ENCODE measurements around the gene COX5A.
A peak's percentile ranks its signal among the peaks of the same experiment; 100 is the strongest.

The COX5A gene

GRCh38 chr15:74937590-74938371 lies at the start of gene COX5A:
Gene COX5A (minus strand): TSS chr15:74938073. CDS start chr15:74938014, 59 bp downstream.
- DNase-seq (ENCODE audit: low read depth in 2 of 2): peak; percentile 91

- no peak for DNase-seq (ENCODE audit: low read depth in 2 of 2)
Measured at GRCh38 chr15:74983725-74984231, 45.9 kb upstream of the COX5A start.

- DNase-seq (ENCODE audit: low read depth in 2 of 2): no peak
Measured at GRCh38 chr15:74982183-74982582, 44.3 kb upstream of the COX5A start.

GRCh38 chr15:74978503-74978902 lies 40.6 kb upstream of the COX5A start:
- DNase-seq (ENCODE audit: low read depth in 2 of 2): no peak

- DNase-seq (ENCODE audit: low read depth in 2 of 2): no peak
Measured at GRCh38 chr15:74978077-74978476, 40.2 kb upstream of the COX5A start.

- no peak for DNase-seq (ENCODE audit: low read depth in 2 of 2)
Measured at GRCh38 chr15:74977599-74977998, 39.7 kb upstream of the COX5A start.

- DNase-seq (ENCODE audit: low read depth in 2 of 2): no peak
Measured at GRCh38 chr15:74976159-74976558, 38.3 kb upstream of the COX5A start.

GRCh38 chr15:74967670-74968069 lies 29.8 kb upstream of the COX5A start:
- DNase-seq (ENCODE audit: low read depth in 2 of 2): no peak

GRCh38 chr15:74964794-74965193 lies 26.9 kb upstream of the COX5A start:
- DNase-seq (ENCODE audit: low read depth in 2 of 2): peak in 1 of 2 experiments; percentile 10

GRCh38 chr15:74963213-74963612 lies 25.3 kb upstream of the COX5A start:
- no peak for DNase-seq (ENCODE audit: low read depth in 2 of 2)

GRCh38 chr15:74962671-74963070 lies 24.8 kb upstream of the COX5A start:
- no peak for DNase-seq (ENCODE audit: low read depth in 2 of 2)

- no peak for DNase-seq (ENCODE audit: low read depth in 2 of 2)
Measured at GRCh38 chr15:74962219-74962618, 24.3 kb upstream of the COX5A start.

- DNase-seq (ENCODE audit: low read depth in 2 of 2): no peak
Measured at GRCh38 chr15:74961616-74962015, 23.7 kb upstream of the COX5A start.

- no peak for DNase-seq (ENCODE audit: low read depth in 2 of 2)
Measured at GRCh38 chr15:74960995-74961588, 23.2 kb upstream of the COX5A start.

GRCh38 chr15:74960286-74960685 lies 22.4 kb upstream of the COX5A start:
- no peak for DNase-seq (ENCODE audit: low read depth in 2 of 2)

- no peak for DNase-seq (ENCODE audit: low read depth in 2 of 2)
Measured at GRCh38 chr15:74959586-74959939, 21.7 kb upstream of the COX5A start.

GRCh38 chr15:74958908-74959585 lies 21.2 kb upstream of the COX5A start:
- no peak for DNase-seq (ENCODE audit: low read depth in 2 of 2)

GRCh38 chr15:74958320-74958907 lies 20.5 kb upstream of the COX5A start:
- DNase-seq (ENCODE audit: low read depth in 2 of 2): no peak

- DNase-seq (ENCODE audit: low read depth in 2 of 2): no peak
Measured at GRCh38 chr15:74957476-74958035, 19.7 kb upstream of the COX5A start.

GRCh38 chr15:74956648-74957475 lies 19.0 kb upstream of the COX5A start, which contains the start of gene RPP25:
Gene RPP25 (minus strand): TSS chr15:74956772. CDS start chr15:74956583, 189 bp downstream.
- DNase-seq (ENCODE audit: low read depth in 2 of 2): peak in 1 of 2 experiments; percentile 25
